H9 (cell line): Measurements from ENCODE around the gene RDM1. TPM values are rescaled to one million over a fixed set of nuclear protein-coding genes. Genes with fewer than 3 reads are reported as not detected.

Experiments
- DNase-seq: peaks from one replicate; pipeline ENCODE4 v3.0.0-alpha.2; 2017
- H2AFZ ChIP-seq: one replicate; pipeline ENCODE4 v1.6.1; 2013; ENCODE audit warnings: mild to moderate bottlenecking, low read length, control low read depth, moderate library complexity
- H2AK5ac ChIP-seq: 2 replicates; pipeline ENCODE4 v1.6.1; 2013; ENCODE audit warnings: low read length, control low read depth, mixed read lengths; ENCODE audit not compliant: insufficient read length
- H2BK120ac ChIP-seq: one replicate; pipeline ENCODE4 v1.6.1; 2013; ENCODE audit warnings: low read depth, mild to moderate bottlenecking, low read length, control low read depth, inconsistent platforms; ENCODE audit not compliant: poor library complexity, severe bottlenecking
- H2BK12ac ChIP-seq: 2 replicates; pipeline ENCODE4 v1.6.1; 2013; ENCODE audit warnings: low read length, control low read depth, mixed read lengths, low read depth; ENCODE audit not compliant: insufficient read length
- H2BK15ac ChIP-seq: 2 replicates; pipeline ENCODE4 v1.6.1; 2013; ENCODE audit warnings: low read depth, low read length, control low read depth
- H2BK20ac ChIP-seq: one replicate; pipeline ENCODE4 v1.6.1; 2013; ENCODE audit warnings: low read depth, mild to moderate bottlenecking, low read length, control low read depth, inconsistent platforms; ENCODE audit not compliant: poor library complexity, severe bottlenecking
- H2BK5ac ChIP-seq: 2 replicates; pipeline ENCODE4 v1.6.1; 2013; ENCODE audit warnings: low read length, control low read depth, mixed read lengths; ENCODE audit not compliant: insufficient read length
- H3K14ac ChIP-seq: 2 replicates; pipeline ENCODE4 v1.6.1; 2013; ENCODE audit warnings: low read length, control low read depth; ENCODE audit not compliant: insufficient read depth
- H3K18ac ChIP-seq: 2 replicates; pipeline ENCODE4 v1.6.1; 2013; ENCODE audit warnings: low read depth, mild to moderate bottlenecking, mixed read lengths, low read length, control low read depth; ENCODE audit not compliant: insufficient read length
- H3K23ac ChIP-seq: 2 replicates; pipeline ENCODE4 v1.6.1; 2013; ENCODE audit warnings: low read length, control low read depth, mixed read lengths, low read depth; ENCODE audit not compliant: insufficient read length
- H3K23me2 ChIP-seq: 2 replicates; pipeline ENCODE4 v1.6.1; 2013; ENCODE audit warnings: low read depth, mild to moderate bottlenecking, mixed read lengths, low read length, control low read depth; ENCODE audit not compliant: insufficient read length, poor library complexity, severe bottlenecking
- H3K27ac ChIP-seq: 2 replicates; pipeline ENCODE4 v1.5.1; 2013; ENCODE audit warnings: low read length, control low read depth, mixed read lengths, low read depth; ENCODE audit not compliant: insufficient read length
- H3K27me3 ChIP-seq: 2 replicates; pipeline ENCODE4 v1.6.1; 2013; ENCODE audit warnings: low read length, control low read depth, inconsistent platforms; ENCODE audit not compliant: insufficient read depth
- H3K4ac ChIP-seq: 2 replicates; pipeline ENCODE4 v1.6.1; 2013; ENCODE audit warnings: low read depth, mild to moderate bottlenecking, control low read depth, inconsistent platforms, low read length, moderate library complexity
- H3K4me1 ChIP-seq: 2 replicates; pipeline ENCODE4 v1.6.1; 2013; ENCODE audit warnings: low read length, control low read depth, inconsistent platforms; ENCODE audit not compliant: insufficient read depth
- H3K4me2 ChIP-seq: 2 replicates; pipeline ENCODE4 v1.6.1; 2013; ENCODE audit warnings: low read length, control low read depth, mixed read lengths; ENCODE audit not compliant: insufficient read length, insufficient read depth
- H3K56ac ChIP-seq: 2 replicates; pipeline ENCODE4 v1.6.1; 2013; ENCODE audit warnings: low read depth, mild to moderate bottlenecking, mixed read lengths, low read length, control low read depth; ENCODE audit not compliant: insufficient read length
- H3K79me1 ChIP-seq: 2 replicates; pipeline ENCODE4 v1.6.1; 2013; ENCODE audit warnings: low read depth, mild to moderate bottlenecking, moderate library complexity, low read length, control low read depth, inconsistent platforms; ENCODE audit not compliant: insufficient read depth, poor library complexity, severe bottlenecking
- H3K79me2 ChIP-seq: 2 replicates; pipeline ENCODE4 v1.6.1; 2013; ENCODE audit warnings: low read length, control low read depth, inconsistent platforms; ENCODE audit not compliant: insufficient read depth
- H3K9ac ChIP-seq: 2 replicates; pipeline ENCODE4 v1.6.1; 2013; ENCODE audit warnings: low read length, control low read depth, mixed read lengths; ENCODE audit not compliant: insufficient read length; ENCODE audit errors: extremely low read depth
- H3K9me3 ChIP-seq: one replicate; pipeline ENCODE4 v1.6.1; 2013; ENCODE audit warnings: low read depth, low read length, inconsistent platforms; ENCODE audit not compliant: control insufficient read depth
- H3T11ph ChIP-seq: one replicate; pipeline ENCODE4 v1.6.1; 2013; ENCODE audit warnings: mild to moderate bottlenecking, low read length, control low read depth, inconsistent platforms
- H4K20me1 ChIP-seq: one replicate; pipeline ENCODE4 v1.6.1; 2013; ENCODE audit not compliant: control insufficient read depth, insufficient read length, insufficient read depth
- H4K5ac ChIP-seq: 2 replicates; pipeline ENCODE4 v1.6.1; 2013; ENCODE audit warnings: low read depth, mild to moderate bottlenecking, mixed read lengths, low read length, control low read depth; ENCODE audit not compliant: insufficient read length
- H4K8ac ChIP-seq: replicated peaks from 2 replicates; pipeline ENCODE4 v1.6.1; 2013; ENCODE audit warnings: low read length, control low read depth, mixed read lengths, low read depth; ENCODE audit not compliant: insufficient read length
- H4K91ac ChIP-seq: 2 replicates; pipeline ENCODE4 v1.6.1; 2013; ENCODE audit warnings: low read depth, mild to moderate bottlenecking, moderate library complexity, mixed read lengths, low read length, control low read depth; ENCODE audit not compliant: insufficient read length
- H3K27ac Mint-ChIP-seq, 3 experiments: 2 replicates in 2 of 3; 3 replicates in 1 of 3; pipeline ENCODE4 v1.8.0; 2020 to 2021; ENCODE audit warnings: mixed read lengths in 3 of 3, mild to moderate bottlenecking in 1 of 3, moderate library complexity in 1 of 3
- H3K27me3 Mint-ChIP-seq: 2 replicates; pipeline ENCODE4 v1.8.0; 2021; ENCODE audit warnings: low read depth, mild to moderate bottlenecking, moderate library complexity, mixed read lengths
- H3K36me3 Mint-ChIP-seq, 3 experiments: 2 replicates in 2 of 3; 3 replicates in 1 of 3; pipeline ENCODE4 v1.8.0; 2020 to 2021; ENCODE audit warnings: low read depth in 3 of 3, mixed read lengths in 3 of 3; ENCODE audit not compliant: insufficient read depth in 1 of 3
- H3K4me1 Mint-ChIP-seq, 2 experiments: 2 replicates each; pipeline ENCODE4 v1.8.0; 2020; ENCODE audit warnings: mixed read lengths in 2 of 2
- H3K4me3 Mint-ChIP-seq, 2 experiments: 2 replicates in 1 of 2; 3 replicates in 1 of 2; pipeline ENCODE4 v1.8.0; 2020 to 2021; ENCODE audit warnings: mild to moderate bottlenecking in 2 of 2, mixed read lengths in 2 of 2, moderate library complexity in 1 of 2
- H3K9me3 Mint-ChIP-seq, 2 experiments: 2 replicates in 1 of 2; 3 replicates in 1 of 2; pipeline ENCODE4 v1.8.0; 2020; ENCODE audit warnings: mild to moderate bottlenecking in 2 of 2, mixed read lengths in 2 of 2, moderate library complexity in 1 of 2
- WGBS: extraction: QIAGEN DNeasy Blood & Tissue Kit; methylation state at CpG from one replicate; pipeline ENCODE4 v1.1.7; 2013; ENCODE audit warnings: missing lambda C conversion rate, low lambda C conversion rate, mixed read lengths; ENCODE audit not compliant: insufficient read length; ENCODE audit errors: extremely low coverage; 5-methylcytosine and 5-hydroxymethylcytosine counted together
- total RNA-seq: library from RNA; stranded (reverse); gene quantifications from 2 replicates; pipeline ENCODE4 v1.2.1, GENCODE V29; 2021
- TF ChIP-seq, protein P1 (sequence below): fragments of 200-600 bp; sonication (generic); conservative IDR thresholded peaks from 3 replicates; pipeline ENCODE4 v1.8.0; 2021; ENCODE audit warnings: antibody characterized with exemption, mild to moderate bottlenecking

RDM1 gene
- total RNA-seq, 1 experiment from 2014 or later: 9.0 TPM

DNA sequence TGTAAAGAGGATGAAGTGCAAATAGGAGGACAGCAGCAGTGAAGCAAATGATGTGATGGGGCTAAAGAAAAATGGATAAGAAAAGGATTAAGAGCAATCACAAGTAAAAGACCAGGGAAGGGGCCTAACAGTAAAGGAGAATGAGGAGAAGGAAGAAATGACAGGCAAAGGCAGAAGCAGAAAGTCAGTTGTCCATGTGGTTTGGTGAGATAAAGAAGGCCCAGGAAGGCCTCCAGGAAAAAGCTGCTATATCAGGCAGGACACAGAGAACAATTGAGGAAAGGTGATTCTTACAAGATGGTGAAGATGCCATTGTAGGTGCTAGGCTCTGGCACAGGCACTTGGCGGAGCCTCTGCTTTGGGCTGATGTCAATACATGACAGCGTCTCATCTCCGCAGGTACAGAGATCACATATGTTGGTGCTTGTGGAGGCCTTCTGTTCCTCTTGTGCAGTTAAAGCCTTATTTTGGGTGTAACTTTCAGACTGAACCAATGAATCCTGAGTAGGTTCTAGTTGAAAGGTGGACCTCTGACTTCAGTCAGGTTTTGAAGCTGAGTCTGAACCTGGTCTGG lies 18.1 kb downstream of the RDM1 start:
- TF ChIP-seq, protein P1, sequence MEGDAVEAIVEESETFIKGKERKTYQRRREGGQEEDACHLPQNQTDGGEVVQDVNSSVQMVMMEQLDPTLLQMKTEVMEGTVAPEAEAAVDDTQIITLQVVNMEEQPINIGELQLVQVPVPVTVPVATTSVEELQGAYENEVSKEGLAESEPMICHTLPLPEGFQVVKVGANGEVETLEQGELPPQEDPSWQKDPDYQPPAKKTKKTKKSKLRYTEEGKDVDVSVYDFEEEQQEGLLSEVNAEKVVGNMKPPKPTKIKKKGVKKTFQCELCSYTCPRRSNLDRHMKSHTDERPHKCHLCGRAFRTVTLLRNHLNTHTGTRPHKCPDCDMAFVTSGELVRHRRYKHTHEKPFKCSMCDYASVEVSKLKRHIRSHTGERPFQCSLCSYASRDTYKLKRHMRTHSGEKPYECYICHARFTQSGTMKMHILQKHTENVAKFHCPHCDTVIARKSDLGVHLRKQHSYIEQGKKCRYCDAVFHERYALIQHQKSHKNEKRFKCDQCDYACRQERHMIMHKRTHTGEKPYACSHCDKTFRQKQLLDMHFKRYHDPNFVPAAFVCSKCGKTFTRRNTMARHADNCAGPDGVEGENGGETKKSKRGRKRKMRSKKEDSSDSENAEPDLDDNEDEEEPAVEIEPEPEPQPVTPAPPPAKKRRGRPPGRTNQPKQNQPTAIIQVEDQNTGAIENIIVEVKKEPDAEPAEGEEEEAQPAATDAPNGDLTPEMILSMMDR: no peak
- Histone ChIP-seq H2AK5ac (no peak overlapping the region), H3K4me1 (no peaks in the 10 kb centered on the region), H3K27ac (no peak overlapping the region), H2BK15ac (no peak overlapping the region), H4K5ac (no peak overlapping the region), H3T11ph (no peak overlapping the region), H2BK5ac (no peak overlapping the region), H3K23me2 (no peaks in the 10 kb centered on the region), H4K20me1 (no peaks in the 10 kb centered on the region), H3K18ac (no peak overlapping the region), H3K9ac (no peak overlapping the region), H3K56ac (no peak overlapping the region), H2AFZ (no peak overlapping the region), H3K4ac (no peak overlapping the region), H2BK20ac (no peak overlapping the region), H4K91ac (no peak overlapping the region), H2BK120ac (no peak overlapping the region), H4K8ac (no peak overlapping the region), H2BK12ac (no peak overlapping the region), H3K27me3 (no peaks in the 10 kb centered on the region), H3K9me3 (no peaks in the 10 kb centered on the region), H3K79me1 (no peaks in the 10 kb centered on the region), H3K14ac (no peak overlapping the region), H3K79me2 (0 out of 2 replicates have a peak, but pooled peaks cover 1% of the 10 kb centered on the region), H3K23ac (no peak overlapping the region), H3K4me2 (no peak overlapping the region)
- whole genome bisulfite sequencing: no CpG with 5 or more reads among the region's 3 CpGs
- Mint-ChIP-seq H3K4me1 (no peaks in the 10 kb centered on the region), H3K36me3 (peaks cover 3 to 16% (median 8%) of the 10 kb centered on the region in 3 experiments; a peak in 6 of 7 replicates), H3K27me3 (peaks cover 15% of the 10 kb centered on the region), H3K9me3 (peaks cover 17 to 59% of the 10 kb centered on the region in 2 experiments), H3K4me3 (no peak overlapping the region), H3K27ac (no peak overlapping the region)
- DNase-seq: no peak
